ENCODE measurements around the gene LRRC3. TPM values are rescaled to one million over a fixed set of nuclear protein-coding genes. Genes with fewer than 3 reads are reported as not detected.
"Not testable (repeated sequence)": the region's sequence is repeated elsewhere in the genome, so short reads cannot be mapped to it uniquely, and the experiment has no call there.

The LRRC3 gene
- total and polyA plus RNA-seq, 2 of the 4 experiments (the other 2 are of a cell fraction), result under 0.01 to 0.38 TPM

- H3K14ac ChIP-seq (replicated peaks; ENCODE audit: low read depth, low read length); H2AFZ ChIP-seq (replicated peaks; ENCODE audit: low read length, poor library complexity); H4K8ac ChIP-seq (ENCODE audit: low read depth in 2 of 2, low read length in 2 of 2); H2BK120ac ChIP-seq (ENCODE audit: low read depth, low read length); in situ Hi-C loops (cut with MboI; ENCODE audit: low sequenced_read_pairs); H2BK20ac ChIP-seq (ENCODE audit: low read depth, low read length); H2BK5ac ChIP-seq (ENCODE audit: low read depth, low read length, poor library complexity, severe bottlenecking); H2BK15ac ChIP-seq (ENCODE audit: low read depth, low read length); DNase-seq; dilution Hi-C loops (cut with HindIII; ENCODE audit: low sequenced_read_pairs, unreplicated experiment); H4K20me1 ChIP-seq (ENCODE audit: insufficient read depth, low read length); POLR2A ChIA-PET (ENCODE audit: unreplicated experiment); H3K36me3 ChIP-seq (ENCODE audit: control insufficient read depth, insufficient read depth, low read length); H2AK5ac ChIP-seq (ENCODE audit: low read depth, low read length); H3K9me1 ChIP-seq (ENCODE audit: insufficient read depth, low read length); H3K23ac ChIP-seq (ENCODE audit: low read depth, low read length); H3K27ac ChIP-seq (ENCODE audit: insufficient read depth, low read length); H3K18ac ChIP-seq (ENCODE audit: low read depth, low read length); H3K4me3 ChIP-seq (ENCODE audit: insufficient read depth, low read depth, low read length); H2AK9ac ChIP-seq (replicated peaks; ENCODE audit: low read depth, low read length, poor library complexity); H3K56ac ChIP-seq (ENCODE audit: extremely low read depth, insufficient read depth, low read length); H4K5ac ChIP-seq (ENCODE audit: low read depth, low read length); H3K9ac ChIP-seq (ENCODE audit: low read depth, low read length); H4K91ac ChIP-seq (ENCODE audit: insufficient read depth, low read depth, low read length); H3K4me1 ChIP-seq (ENCODE audit: control insufficient read depth, insufficient read depth, low read length); H3K4me2 ChIP-seq (ENCODE audit: low read depth, low read length); CTCF ChIA-PET; ATAC-seq (ENCODE audit: low read depth); BruUV-seq (replicated peaks); H3K4ac ChIP-seq (ENCODE audit: low read depth, low read length); H3K79me1 ChIP-seq (ENCODE audit: low read depth in 1 of 2, low read length in 2 of 2); H3K9me3 ChIP-seq (ENCODE audit: control insufficient read depth, insufficient read depth, low read length): not testable (repeated sequence)
- 60% methylated on average over 3 of the region's 21 CpGs; no CpG with 5 or more reads in 1 of the 2 experiments for WGBS, 2 experiments (ENCODE audit: extremely low coverage in 2 of 2, insufficient read length in 1 of 2)
- TF ChIP-seq, protein P1, sequence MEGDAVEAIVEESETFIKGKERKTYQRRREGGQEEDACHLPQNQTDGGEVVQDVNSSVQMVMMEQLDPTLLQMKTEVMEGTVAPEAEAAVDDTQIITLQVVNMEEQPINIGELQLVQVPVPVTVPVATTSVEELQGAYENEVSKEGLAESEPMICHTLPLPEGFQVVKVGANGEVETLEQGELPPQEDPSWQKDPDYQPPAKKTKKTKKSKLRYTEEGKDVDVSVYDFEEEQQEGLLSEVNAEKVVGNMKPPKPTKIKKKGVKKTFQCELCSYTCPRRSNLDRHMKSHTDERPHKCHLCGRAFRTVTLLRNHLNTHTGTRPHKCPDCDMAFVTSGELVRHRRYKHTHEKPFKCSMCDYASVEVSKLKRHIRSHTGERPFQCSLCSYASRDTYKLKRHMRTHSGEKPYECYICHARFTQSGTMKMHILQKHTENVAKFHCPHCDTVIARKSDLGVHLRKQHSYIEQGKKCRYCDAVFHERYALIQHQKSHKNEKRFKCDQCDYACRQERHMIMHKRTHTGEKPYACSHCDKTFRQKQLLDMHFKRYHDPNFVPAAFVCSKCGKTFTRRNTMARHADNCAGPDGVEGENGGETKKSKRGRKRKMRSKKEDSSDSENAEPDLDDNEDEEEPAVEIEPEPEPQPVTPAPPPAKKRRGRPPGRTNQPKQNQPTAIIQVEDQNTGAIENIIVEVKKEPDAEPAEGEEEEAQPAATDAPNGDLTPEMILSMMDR (conservative IDR thresholded peaks at IDR 0.05; ENCODE audit: low read depth, low read length), result peak; percentile 41
- TF ChIP-seq SMC3 (IDR thresholded peaks at IDR 0.05; ENCODE audit: low read depth, low read length) (peak; percentile 18; the same call in 1 of the 2 replicates), RAD21 (IDR thresholded peaks at IDR 0.05; ENCODE audit: low read length) (peak; percentile 35)
- H3K27me3 ChIP-seq (ENCODE audit: control insufficient read depth, insufficient read depth, low read length), result peaks cover 12% of the 10 kb centered on the region
- intact Hi-C loops (cut with micrococcal nuclease), result loop anchor here (10.0 kb wide), 1 partner anchor 145 kb away; the partner anchor contains the start of gene CFAP410
These were observed 24.4 kb downstream of the LRRC3 start for GRCh38 chr21:44479556-44480199.

Measured in IMR-90 (cell line).